Activated naive CD8-positive, alpha-beta T cell treated with anti-CD3 and anti-CD28 coated beads, Interleukin-2, amount 10 ng/mL, durations not matched to agents 7 days and 5 days (primary cell): Measurements from ENCODE around the gene ZNF516. TPM values are rescaled to one million over a fixed set of nuclear protein-coding genes. Genes with fewer than 3 reads are reported as not detected.
A peak's percentile ranks its signal among the peaks of the same experiment; 100 is the strongest.

ENCODE experiments used
- ATAC-seq: fragments of 150-1000 bp; cut with Tn5 transposase; one replicate; pipeline ENCODE4 v1.10.0; 2021; ENCODE audit warnings: low read depth, moderate library complexity
- POLR2A ChIA-PET: fragments of 350-600 bp; sonication (Branson Sonifier 250); formaldehyde crosslinking; loops from one replicate; lab custom pipeline; 2021; ENCODE audit warnings: antibody characterized with exemption; lab: Charles Lee
- DNase-seq: peaks from one replicate; pipeline ENCODE4 v3.0.0; 2021
- H3K27ac Mint-ChIP-seq: one replicate; pipeline ENCODE4 v1.8.0; 2022; ENCODE audit warnings: mild to moderate bottlenecking, mixed read lengths
- H3K27me3 Mint-ChIP-seq: one replicate; pipeline ENCODE4 v1.8.0; 2022; ENCODE audit warnings: mild to moderate bottlenecking, moderate library complexity, mixed read lengths
- H3K36me3 Mint-ChIP-seq: one replicate; pipeline ENCODE4 v1.8.0; 2021; ENCODE audit warnings: mild to moderate bottlenecking, mixed read lengths
- H3K4me1 Mint-ChIP-seq: one replicate; pipeline ENCODE4 v1.8.0; 2021; ENCODE audit warnings: mixed read lengths
- H3K4me3 Mint-ChIP-seq: one replicate; pipeline ENCODE4 v1.8.0; 2022; ENCODE audit warnings: mild to moderate bottlenecking, moderate library complexity, mixed read lengths
- H3K9me3 Mint-ChIP-seq: one replicate; pipeline ENCODE4 v1.8.0; 2021; ENCODE audit warnings: mixed read lengths
- total RNA-seq, 2 experiments: library from RNA; stranded (reverse); gene quantifications; one replicate each; pipeline ENCODE4 v1.2.3, GENCODE V29; 2021

The ZNF516 gene
- total RNA-seq, 2 experiments from 2014 or later: 6.9 to 8.0 TPM

DNA sequence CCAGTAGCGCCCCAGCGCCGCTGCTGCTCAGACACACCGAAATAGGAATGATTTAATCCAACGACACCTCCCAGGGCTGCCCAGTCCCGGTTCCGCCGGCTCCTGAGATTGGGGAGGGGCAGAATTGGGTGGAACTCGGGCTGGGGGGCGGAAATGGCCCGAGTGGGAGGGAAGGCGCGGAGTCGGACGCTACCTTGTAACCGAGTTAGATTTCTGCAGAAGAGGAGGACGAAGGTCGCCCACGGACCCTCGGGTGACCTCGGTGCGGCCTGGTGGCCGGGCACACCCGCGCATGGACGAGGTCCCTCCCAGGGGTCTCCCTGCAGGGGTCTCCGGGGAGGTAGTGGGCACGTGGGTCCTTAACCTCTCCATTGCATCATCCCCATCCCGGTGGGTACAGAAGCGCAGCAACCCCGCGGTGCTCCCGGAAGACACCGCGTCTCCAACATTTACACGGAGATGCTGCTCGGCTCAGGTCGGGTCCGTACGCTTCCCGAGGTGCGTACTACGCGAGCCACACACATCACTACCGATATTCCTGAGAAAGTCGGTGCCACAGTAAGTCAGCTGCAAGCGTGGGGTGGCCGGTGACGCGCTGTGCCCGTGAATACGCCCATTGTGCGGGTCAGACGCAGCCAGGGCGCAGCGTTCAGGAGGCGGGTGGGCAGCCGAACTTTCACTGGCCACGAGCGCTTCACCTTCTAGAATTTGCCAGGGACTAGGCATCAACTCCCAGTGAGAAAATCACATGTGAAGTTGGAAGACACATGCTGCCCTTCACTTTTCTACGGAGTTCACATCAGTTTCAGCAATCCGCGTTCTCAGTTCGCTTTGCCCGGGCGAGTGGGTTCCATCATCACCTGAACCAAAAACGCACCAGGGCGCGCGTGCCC is 3.0 kb downstream of the ZNF516 start:
- DNase-seq: peak; percentile 57
- no peak for ATAC-seq
- POLR2A ChIA-PET: interaction anchor here (0.9 to 1.0 kb wide), 2 partner anchors 128 to 229 kb away, joined by 4 read pairs; no protein-coding TSS in a partner anchor
- H3K4me1 Mint-ChIP-seq: peaks cover 13% of the 10 kb centered on the region
- H3K9me3 Mint-ChIP-seq: no peaks in the 10 kb centered on the region
- no peaks in the 10 kb centered on the region for H3K36me3 Mint-ChIP-seq
- peak overlapping the region; percentile 83 for H3K4me3 Mint-ChIP-seq
- peaks cover 32% of the 10 kb centered on the region for H3K27me3 Mint-ChIP-seq
- peak overlapping the region; percentile 82 for H3K27ac Mint-ChIP-seq

DNA sequence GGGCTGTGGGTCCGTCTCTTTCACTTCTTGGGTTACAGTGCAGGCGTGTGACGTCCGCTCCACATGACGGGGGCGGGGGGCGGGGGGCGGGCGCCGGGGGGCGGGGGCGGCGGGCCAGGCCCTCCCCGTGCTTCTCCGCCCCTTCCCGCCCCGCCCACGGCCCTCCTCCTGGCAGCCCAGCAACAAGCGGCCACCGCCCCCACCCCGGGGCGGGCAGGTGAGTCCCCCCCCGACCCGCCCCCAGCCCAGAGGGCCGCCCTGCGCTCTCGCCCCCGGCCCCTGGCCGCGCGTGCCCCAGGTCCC is 3.6 kb downstream of the ZNF516 start:
- peak overlapping the region; percentile 83 for H3K4me3 Mint-ChIP-seq
- H3K27ac Mint-ChIP-seq: peak overlapping the region; percentile 76
- H3K4me1 Mint-ChIP-seq: peaks cover 13% of the 10 kb centered on the region
- no peaks in the 10 kb centered on the region for H3K36me3 Mint-ChIP-seq
- no peaks in the 10 kb centered on the region for H3K9me3 Mint-ChIP-seq
- peaks cover 26% of the 10 kb centered on the region for H3K27me3 Mint-ChIP-seq
- POLR2A ChIA-PET: no interaction called here
- ATAC-seq: peak; percentile 16
- peak; percentile 66 for DNase-seq

DNA sequence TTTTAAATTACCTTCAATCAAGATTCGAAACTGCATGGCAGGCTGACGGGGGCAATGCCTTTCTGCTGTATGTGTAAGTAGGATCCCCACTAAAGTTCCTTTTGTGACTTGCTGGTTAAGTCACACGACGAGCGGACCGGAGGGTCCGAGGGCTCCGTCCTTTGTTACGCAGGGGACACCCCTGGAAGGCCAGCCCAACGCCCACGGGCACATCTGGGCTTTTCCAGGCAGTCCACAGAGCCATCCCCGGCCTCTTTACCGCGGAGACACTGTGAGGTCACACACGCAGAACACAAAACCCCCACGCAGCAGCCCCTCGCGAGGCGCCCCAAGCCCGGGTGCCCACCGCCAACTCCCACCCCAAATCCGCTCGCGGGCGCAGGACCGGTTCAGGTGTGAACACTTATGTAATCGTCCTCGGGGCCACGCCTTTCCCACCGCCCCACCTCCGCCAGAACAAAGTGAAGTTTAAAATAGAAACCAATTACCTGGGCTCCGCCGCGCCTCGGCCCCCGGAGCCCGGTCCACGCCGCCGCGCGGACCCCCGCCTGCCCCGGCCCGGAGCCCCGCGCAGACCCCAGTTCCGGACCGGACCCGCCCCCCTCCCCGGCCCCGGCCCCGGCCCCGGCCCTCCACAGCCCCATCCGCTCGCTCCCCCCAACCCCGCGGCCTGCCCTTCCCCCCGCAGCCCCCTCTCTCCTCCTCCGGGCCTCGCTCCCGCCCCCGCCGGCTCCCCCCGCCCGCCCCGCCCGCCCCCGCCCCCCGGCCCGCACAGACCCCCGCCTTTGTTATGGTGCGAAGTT is 4.2 kb downstream of the ZNF516 start:
- peak; percentile 14 for ATAC-seq

GRCh38 chr18:76490033-76490432 is 5.0 kb downstream of the ZNF516 start:
- POLR2A ChIA-PET: interaction anchor here (0.6 kb wide), 1 partner anchor 1280 kb away, joined by 3 read pairs; the partner anchor contains the start of gene TSHZ1
- Mint-ChIP-seq H3K4me1 (peaks cover 12% of the 10 kb centered on the region), H3K4me3 (peak overlapping the region; percentile 80), H3K9me3 (no peaks in the 10 kb centered on the region), H3K27me3 (peaks cover 16% of the 10 kb centered on the region), H3K27ac (no peak overlapping the region), H3K36me3 (no peaks in the 10 kb centered on the region)
- no peak for ATAC-seq
- DNase-seq: no peak

More for the DNA sequence above, 4.2 kb downstream of the ZNF516 start:
- Mint-ChIP-seq H3K27me3 (peaks cover 22% of the 10 kb centered on the region), H3K27ac (peak overlapping the region; percentile 22), H3K4me3 (peak overlapping the region; percentile 80), H3K9me3 (no peaks in the 10 kb centered on the region), H3K4me1 (peaks cover 12% of the 10 kb centered on the region), H3K36me3 (no peaks in the 10 kb centered on the region)
- POLR2A ChIA-PET: interaction anchor here (0.6 kb wide), 1 partner anchor 1280 kb away, joined by 3 read pairs; the partner anchor contains the start of gene TSHZ1
- DNase-seq: peak; percentile 62

DNA sequence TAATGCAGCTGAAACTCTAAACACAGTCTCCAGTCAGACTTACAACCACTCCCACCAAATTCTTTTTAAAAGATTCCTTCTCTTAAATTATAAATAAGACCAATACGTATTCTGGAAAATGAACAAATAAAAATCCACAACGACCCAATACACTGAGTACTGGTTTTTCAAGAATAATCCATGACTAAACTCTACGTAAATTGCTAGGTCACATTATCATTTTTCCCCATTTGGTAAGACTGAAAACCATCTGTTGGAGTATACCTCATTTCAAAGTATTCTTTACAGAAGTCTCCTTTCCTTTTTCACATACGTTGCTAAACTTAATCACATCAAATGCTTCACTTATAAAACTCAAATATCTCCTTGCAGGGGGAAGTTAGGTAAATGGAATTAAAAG is 6.0 kb downstream of the ZNF516 start:
- Mint-ChIP-seq H3K9me3 (no peaks in the 10 kb centered on the region), H3K4me3 (no peak overlapping the region), H3K4me1 (peaks cover 9% of the 10 kb centered on the region), H3K36me3 (no peaks in the 10 kb centered on the region), H3K27ac (no peak overlapping the region), H3K27me3 (peaks cover 12% of the 10 kb centered on the region)
- ATAC-seq (no peak), DNase-seq (no peak)
- POLR2A ChIA-PET: no interaction called here

DNA sequence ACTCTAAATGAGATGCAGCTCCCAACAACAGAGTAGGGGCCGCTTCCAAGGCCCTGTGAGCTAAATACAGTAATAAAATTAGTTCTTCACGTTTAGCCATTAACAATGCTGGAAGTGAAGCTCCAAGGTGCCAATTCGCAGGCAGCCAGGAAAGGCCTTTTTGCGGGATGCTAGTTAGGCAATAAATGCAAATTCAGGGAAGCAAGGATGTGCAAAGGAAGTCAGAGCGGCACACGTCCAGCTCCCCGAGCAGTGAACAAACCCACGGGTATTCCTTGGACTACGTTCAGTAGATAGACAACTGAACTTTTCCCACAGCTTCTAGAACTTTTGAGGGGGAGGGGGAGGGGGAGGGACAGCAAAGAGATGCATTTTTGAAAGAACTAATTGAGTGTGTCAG is 6.9 kb downstream of the ZNF516 start:
- Mint-ChIP-seq H3K4me3 (no peak overlapping the region), H3K36me3 (no peaks in the 10 kb centered on the region), H3K27me3 (peaks cover 11% of the 10 kb centered on the region), H3K4me1 (peaks cover 3% of the 10 kb centered on the region), H3K9me3 (no peaks in the 10 kb centered on the region), H3K27ac (no peak overlapping the region)
- DNase-seq: no peak
- no peak for ATAC-seq
- POLR2A ChIA-PET: no interaction called here

DNA sequence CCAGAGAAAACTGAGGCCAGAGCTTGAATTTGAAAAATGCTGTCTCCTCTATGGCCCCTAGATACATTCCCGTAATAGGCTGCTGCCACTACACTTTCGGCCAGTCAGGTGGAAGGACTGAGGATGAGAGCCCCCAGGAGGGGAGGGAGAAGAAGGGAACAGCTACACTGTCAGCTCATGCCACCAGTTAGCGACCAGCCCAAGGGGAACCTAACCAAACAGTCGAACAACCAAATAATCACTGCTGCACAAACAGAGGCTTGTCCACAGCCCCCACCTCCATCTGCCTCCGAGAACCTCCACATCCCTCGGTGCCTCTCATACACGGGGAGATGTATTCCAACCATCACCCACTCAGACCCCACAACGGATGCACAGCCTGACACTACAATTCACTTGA is 7.3 kb downstream of the ZNF516 start:
- POLR2A ChIA-PET: no interaction called here
- H3K9me3 Mint-ChIP-seq: no peaks in the 10 kb centered on the region
- H3K27ac Mint-ChIP-seq: no peak overlapping the region
- no peak overlapping the region for H3K4me3 Mint-ChIP-seq
- peaks cover 3% of the 10 kb centered on the region for H3K4me1 Mint-ChIP-seq
- H3K36me3 Mint-ChIP-seq: no peaks in the 10 kb centered on the region
- ATAC-seq (no peak), DNase-seq (no peak)
- peaks cover 11% of the 10 kb centered on the region for H3K27me3 Mint-ChIP-seq

DNA sequence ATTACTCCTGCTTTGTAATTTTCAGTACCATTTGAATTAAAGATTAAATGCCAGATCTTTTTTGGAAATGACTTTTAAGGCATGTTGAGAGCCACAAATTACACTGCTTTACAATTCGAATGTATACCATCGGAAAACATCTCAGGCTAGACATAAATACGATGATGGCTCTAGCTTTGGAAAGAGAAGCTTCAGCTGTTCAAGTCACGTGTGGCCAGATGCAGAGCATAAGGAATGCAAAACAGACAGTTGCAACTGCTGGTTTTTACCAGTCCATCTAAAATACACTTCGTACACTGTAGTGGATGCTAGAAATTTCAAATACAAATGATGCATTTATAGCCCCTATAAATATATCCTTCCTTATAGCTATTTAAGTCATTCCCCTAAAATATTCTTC is 8.0 kb downstream of the ZNF516 start:
- H3K4me1 Mint-ChIP-seq: peaks cover 3% of the 10 kb centered on the region
- H3K4me3 Mint-ChIP-seq: no peak overlapping the region
- POLR2A ChIA-PET: no interaction called here
- DNase-seq (no peak), ATAC-seq (no peak)
- H3K9me3 Mint-ChIP-seq: no peaks in the 10 kb centered on the region
- no peak overlapping the region for H3K27ac Mint-ChIP-seq
- H3K27me3 Mint-ChIP-seq: peaks cover 11% of the 10 kb centered on the region
- no peaks in the 10 kb centered on the region for H3K36me3 Mint-ChIP-seq

- no peaks in the 10 kb centered on the region for H3K9me3 Mint-ChIP-seq
- no peaks in the 10 kb centered on the region for H3K36me3 Mint-ChIP-seq
- no peak overlapping the region for H3K27ac Mint-ChIP-seq
- peaks cover 3% of the 10 kb centered on the region for H3K4me1 Mint-ChIP-seq
- H3K27me3 Mint-ChIP-seq: peaks cover 11% of the 10 kb centered on the region
- POLR2A ChIA-PET: no interaction called here
- ATAC-seq: no peak
- no peak for DNase-seq
- H3K4me3 Mint-ChIP-seq: no peak overlapping the region
These were observed 8.5 kb downstream of the ZNF516 start for GRCh38 chr18:76486574-76486973.

DNA sequence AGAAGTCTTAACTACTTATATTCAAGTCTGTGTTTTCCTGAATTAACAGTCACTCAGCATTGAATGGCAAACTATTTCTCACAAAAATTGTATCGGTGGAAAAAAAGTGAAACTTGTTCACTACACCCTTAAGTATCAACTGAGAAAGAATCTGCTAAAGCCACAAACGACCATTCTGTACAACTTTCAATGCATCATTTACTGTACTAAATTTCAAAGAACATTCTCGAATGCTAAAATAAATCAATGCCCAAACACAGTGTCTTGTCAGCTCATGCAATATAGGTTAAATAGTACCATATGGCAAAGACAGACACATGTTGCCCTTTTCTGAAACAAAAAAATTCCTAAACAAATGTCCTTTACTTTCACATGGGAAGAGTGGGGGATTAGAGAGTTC is 9.0 kb downstream of the ZNF516 start:
- POLR2A ChIA-PET: no interaction called here
- Mint-ChIP-seq H3K27me3 (peaks cover 11% of the 10 kb centered on the region), H3K36me3 (no peaks in the 10 kb centered on the region), H3K4me3 (no peak overlapping the region), H3K27ac (no peak overlapping the region), H3K9me3 (no peaks in the 10 kb centered on the region), H3K4me1 (peaks cover 3% of the 10 kb centered on the region)
- ATAC-seq (no peak), DNase-seq (no peak)

- H3K27ac Mint-ChIP-seq: no peak overlapping the region
- POLR2A ChIA-PET: no interaction called here
- ATAC-seq (no peak), DNase-seq (no peak)
- H3K4me3 Mint-ChIP-seq: no peak overlapping the region
- no peaks in the 10 kb centered on the region for H3K36me3 Mint-ChIP-seq
- no peaks in the 10 kb centered on the region for H3K9me3 Mint-ChIP-seq
- peaks cover 2% of the 10 kb centered on the region for H3K4me1 Mint-ChIP-seq
- peaks cover under 1% of the 10 kb centered on the region for H3K27me3 Mint-ChIP-seq
These were observed 10.2 kb downstream of the ZNF516 start for GRCh38 chr18:76484749-76485387.

DNA sequence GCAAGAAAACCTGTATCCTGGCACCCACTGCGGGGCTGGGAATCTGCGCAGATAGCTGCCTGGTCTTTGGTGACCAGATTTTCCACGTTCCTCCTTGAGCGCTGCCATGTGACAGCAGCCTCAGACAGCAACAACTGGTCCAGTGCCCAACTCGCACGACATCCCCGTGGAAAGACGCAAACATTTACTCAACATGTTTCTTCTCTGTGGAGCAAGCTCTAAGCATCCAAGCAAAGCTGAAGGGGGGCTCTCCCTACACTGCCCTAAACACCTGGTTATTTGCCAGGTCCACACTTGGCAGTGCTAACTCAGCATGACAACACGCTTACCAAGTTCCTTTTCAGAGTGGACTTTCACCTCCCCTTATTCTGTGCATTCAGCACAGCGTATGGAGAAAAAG is 11.3 kb downstream of the ZNF516 start:
- Mint-ChIP-seq H3K36me3 (no peaks in the 10 kb centered on the region), H3K27me3 (no peaks in the 10 kb centered on the region), H3K27ac (no peak overlapping the region), H3K4me1 (peaks cover 2% of the 10 kb centered on the region), H3K4me3 (no peak overlapping the region), H3K9me3 (no peaks in the 10 kb centered on the region)
- DNase-seq: no peak
- POLR2A ChIA-PET: no interaction called here
- no peak for ATAC-seq

DNA sequence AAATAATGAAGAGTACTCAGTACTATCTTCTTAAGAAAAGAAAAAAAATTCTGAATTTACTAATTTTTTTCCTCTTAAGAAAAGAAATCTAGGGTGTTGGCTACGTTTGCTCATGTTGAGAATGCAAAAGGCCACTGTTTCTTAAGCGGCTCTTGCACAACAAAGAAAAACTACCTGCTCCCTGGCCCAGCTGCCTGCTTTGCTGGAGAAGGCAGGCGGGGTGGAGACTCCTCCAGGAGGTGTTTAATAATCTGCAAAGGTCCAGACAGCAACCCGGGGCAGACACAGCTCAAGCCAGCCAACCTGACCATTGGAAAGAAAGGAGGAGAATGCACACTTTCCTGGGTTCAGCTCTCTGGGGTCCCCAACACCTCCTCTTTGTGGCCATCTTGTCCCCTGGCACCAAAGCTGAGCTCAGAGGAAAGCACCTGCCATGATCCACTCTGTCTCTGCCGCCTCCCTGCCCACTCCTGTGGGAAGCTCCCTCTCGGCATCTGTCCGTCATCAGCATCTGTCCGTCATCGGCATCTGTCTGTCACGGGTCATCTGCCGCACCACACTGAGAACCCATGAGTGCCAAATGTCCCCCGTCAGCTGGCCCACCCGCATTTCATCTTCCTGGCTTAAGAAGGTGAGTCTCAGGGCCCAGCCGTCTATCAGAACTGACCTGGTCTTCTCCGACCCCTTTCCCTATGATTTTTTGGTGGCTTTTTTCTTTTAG is 11.9 kb downstream of the ZNF516 start:
- Mint-ChIP-seq H3K36me3 (no peaks in the 10 kb centered on the region), H3K27ac (no peak overlapping the region), H3K4me3 (no peak overlapping the region), H3K9me3 (no peaks in the 10 kb centered on the region), H3K4me1 (peaks cover 2% of the 10 kb centered on the region), H3K27me3 (no peaks in the 10 kb centered on the region)
- POLR2A ChIA-PET: no interaction called here
- no peak for ATAC-seq
- no peak for DNase-seq
